Upper lobe of left lung (tissue), 4 donors: Measurements from ENCODE around the gene SPATA32.

Source experiments
- CTCF ChIP-seq, 6 experiments: fragments of 450-650 bp in 4 of 6; fragments of 200-600 bp in 2 of 6; sonication (generic) in 2 of 6; IDR thresholded peaks; one replicate each; pipeline ENCODE4 v1.5.1; 2016 to 2019; ENCODE audit warnings: antibody characterized with exemption in 6 of 6
- POLR2A ChIP-seq, 4 donors: fragments of 450-650 bp; IDR thresholded peaks; one replicate each; pipeline ENCODE4 v1.5.1; 2016 to 2017; ENCODE audit warnings: antibody characterized with exemption in 4 of 4, mild to moderate bottlenecking in 2 of 4

GRCh38 chr17:45264988-45265387 lies 3.1 kb upstream of the SPATA32 start:
- TF ChIP-seq CTCF (IDR thresholded peaks at IDR 0.05), result no peak
- no peak for TF ChIP-seq POLR2A (IDR thresholded peaks at IDR 0.05)
